HG02981 (cell line): Measurements from ENCODE around the gene METTL1.

ENCODE experiments used
- ATAC-seq: cut with Tn5 transposase; IDR thresholded peaks from one replicate; pipeline ENCODE4 v1.9.1; 2021; ENCODE audit warnings: mild to moderate bottlenecking, moderate library complexity; ENCODE audit not compliant: unreplicated experiment

METTL1 gene

GRCh38 chr12:57755194-57755453 is 16.8 kb downstream of the METTL1 start:
- ATAC-seq = no peak

GRCh38 chr12:57754411-57755193 is 17.3 kb downstream of the METTL1 start, which contains the start of gene MARCHF9:
TSS of gene MARCHF9 (plus strand) at chr12:57755103. CDS start at chr12:57755529, 426 bp downstream.
- ATAC-seq = peak; percentile 28

- no peak for ATAC-seq
Observed at GRCh38 chr12:57753756-57754337, 18.1 kb downstream of the METTL1 start.

- no peak for ATAC-seq
Observed at GRCh38 chr12:57752668-57753000, 19.3 kb downstream of the METTL1 start.

- ATAC-seq = peak; percentile 71
Observed at GRCh38 chr12:57751788-57752667, 19.9 kb downstream of the METTL1 start, which contains the start of gene CDK4. TSS of gene CDK4 (minus strand) at chr12:57752310. CDS start at chr12:57751717, 593 bp downstream.

- ATAC-seq = no peak
Observed at GRCh38 chr12:57751432-57751787, 20.5 kb downstream of the METTL1 start.

- no peak for ATAC-seq
Observed at GRCh38 chr12:57750561-57751431, 21.1 kb downstream of the METTL1 start.

- no peak for ATAC-seq
Observed at GRCh38 chr12:57749061-57749460, 22.8 kb downstream of the METTL1 start.

GRCh38 chr12:57746025-57746424 is 25.9 kb downstream of the METTL1 start:
- ATAC-seq = no peak

GRCh38 chr12:57745485-57745881 is 26.4 kb downstream of the METTL1 start:
- ATAC-seq = no peak

- ATAC-seq = peak; percentile 75
Observed at GRCh38 chr12:57744777-57745484, 27.0 kb downstream of the METTL1 start, which contains the start of gene TSPAN31. TSS of gene TSPAN31 (plus strand) at chr12:57745039. CDS start at chr12:57745155, 116 bp downstream.

GRCh38 chr12:57744194-57744776 is 27.6 kb downstream of the METTL1 start:
- peak; percentile 36 for ATAC-seq

- ATAC-seq = no peak
Observed at GRCh38 chr12:57743769-57744168, 28.1 kb downstream of the METTL1 start.

GRCh38 chr12:57741844-57742738 is 29.8 kb downstream of the METTL1 start:
- ATAC-seq = peak; percentile 48

- ATAC-seq = no peak
Observed at GRCh38 chr12:57741413-57741789, 30.5 kb downstream of the METTL1 start.

- peak; percentile 57 for ATAC-seq
Observed at GRCh38 chr12:57740656-57741412, 31.1 kb downstream of the METTL1 start.

- no peak for ATAC-seq
Observed at GRCh38 chr12:57739914-57740538, 31.9 kb downstream of the METTL1 start.

GRCh38 chr12:57739387-57739786 is 32.5 kb downstream of the METTL1 start:
- no peak for ATAC-seq
